A549 (cell line): ENCODE measurements around the gene RNF4. TPM values are rescaled to one million over a fixed set of nuclear protein-coding genes. Genes with fewer than 3 reads are reported as not detected.

Experiments used
- ATAC-seq, 2 experiments: fragments of 200-7000 bp in 1 of 2; fragments of >200 bp in 1 of 2; cut with Nextera tagmentation in 1 of 2; cut with Tn5 transposase in 1 of 2; 3 replicates each; pipeline versions ENCODE4 v1.8.0 to v1.9.1; 2018 to 2020; ENCODE audit warnings: mild to moderate bottlenecking in 1 of 2, moderate library complexity in 1 of 2
- CTCF ChIA-PET: fragments of 300-600 bp; sonication (Branson Sonifier 250); formaldehyde crosslinking; extraction: SDS; loops from one replicate; lab custom pipeline; 2021; ENCODE audit warnings: antibody characterized with exemption, inconsistent platforms; lab: Yijun Ruan, JAX
- POLR2A ChIA-PET: fragments of 350-600 bp; formaldehyde crosslinking; extraction: SDS; loops from one replicate; lab custom pipeline; 2021; ENCODE audit warnings: antibody characterized with exemption, inconsistent platforms; lab: Yijun Ruan, JAX
- DNase-seq, 2 experiments: peaks; one replicate each; pipeline versions ENCODE4 v3.0.0 to v3.0.0-alpha.2; 2011 to 2016; ENCODE audit warnings: low read depth in 1 of 2, low spot score in 1 of 2
- FAIRE-seq: peaks from 2 replicates; lab custom pipeline; 2011; peaks lifted over from hg19 to GRCh38; lab: Jason Lieb, UNC
- H3K27ac ChIP-seq, 2 experiments: fragments of >200 bp; sonication (Bioruptor Twin); formaldehyde crosslinking; 3 replicates each; pipeline ENCODE4 v1.5.1; 2016 to 2017
- H3K4me1 ChIP-seq: fragments of >200 bp; sonication (Bioruptor Twin); formaldehyde crosslinking; 3 replicates; pipeline ENCODE4 v1.6.1; 2016
- H3K4me2 ChIP-seq: fragments of >200 bp; sonication (Bioruptor Twin); formaldehyde crosslinking; 3 replicates; pipeline ENCODE4 v1.6.1; 2016
- H3K4me3 ChIP-seq: fragments of >200 bp; sonication (Bioruptor Twin); formaldehyde crosslinking; 3 replicates; pipeline ENCODE4 v1.5.1; 2016
- H3K9me3 ChIP-seq: fragments of >200 bp; sonication (Bioruptor Twin); formaldehyde crosslinking; 3 replicates; pipeline ENCODE4 v1.6.1; 2016
- CBX2 ChIP-seq: fragments of 200-600 bp; sonication (generic); IDR thresholded peaks from 2 replicates; pipeline ENCODE4 v1.6.1; 2016; ENCODE audit warnings: low read depth, mild to moderate bottlenecking, borderline replicate concordance
- CBX8 ChIP-seq: fragments of 200-600 bp; sonication (generic); IDR thresholded peaks from 2 replicates; pipeline ENCODE4 v1.6.1; 2016
- CHD4 ChIP-seq: fragments of 200-600 bp; sonication (generic); IDR thresholded peaks from 2 replicates; pipeline ENCODE4 v1.6.1; 2016; ENCODE audit warnings: antibody characterized with exemption, mild to moderate bottlenecking, borderline replicate concordance
- EHF ChIP-seq: fragments of 250-450 bp; sonication (Bioruptor Pico); IDR thresholded peaks from 2 replicates; pipeline ENCODE4 v1.5.0; 2020; ENCODE audit warnings: mild to moderate bottlenecking
- FOSL2 ChIP-seq, 2 experiments: fragments of 450-650 bp in 1 of 2; fragments of >200 bp in 1 of 2; sonication (Bioruptor Twin) in 1 of 2; formaldehyde crosslinking; IDR thresholded peaks; 2 replicates each; pipeline versions ENCODE4 v1.5.0 to v1.6.1; 2016 to 2020; ENCODE audit warnings: mild to moderate bottlenecking in 1 of 2, moderate library complexity in 1 of 2
- FOXS1 ChIP-seq: fragments of 250-450 bp; sonication (Bioruptor Pico); IDR thresholded peaks from 2 replicates; pipeline ENCODE4 v1.5.0; 2020; ENCODE audit warnings: mild to moderate bottlenecking, moderate library complexity
- HDAC2 ChIP-seq: fragments of 200-600 bp; sonication (generic); IDR thresholded peaks from 2 replicates; pipeline ENCODE4 v1.6.1; 2016
- HOXA7 ChIP-seq: fragments of 250-450 bp; sonication (Bioruptor Pico); IDR thresholded peaks from 2 replicates; pipeline ENCODE4 v1.5.0; 2020; ENCODE audit warnings: mild to moderate bottlenecking, moderate library complexity
- KDM1A ChIP-seq: fragments of 200-600 bp; sonication (generic); IDR thresholded peaks from 2 replicates; pipeline ENCODE4 v1.6.1; 2016; ENCODE audit warnings: low read depth, mild to moderate bottlenecking
- MAFK ChIP-seq: fragments of 450-650 bp; IDR thresholded peaks from 2 replicates; pipeline ENCODE4 v1.6.1; 2014; ENCODE audit not compliant: partially characterized antibody
- NFE2L2 ChIP-seq: fragments of 150-350 bp; conservative IDR thresholded peaks from 2 replicates; pipeline ENCODE4 v1.6.1; 2014; ENCODE audit warnings: low read length
- NR3C1 ChIP-seq: fragments of >200 bp; sonication (Bioruptor Twin); formaldehyde crosslinking; IDR thresholded peaks from 3 replicates; pipeline ENCODE4 v1.6.1; 2017
- RAD21 ChIP-seq, 2 experiments: fragments of >200 bp in 1 of 2; sonication (Bioruptor Twin) in 1 of 2; formaldehyde crosslinking in 1 of 2; IDR thresholded peaks in 1 of 2; conservative IDR thresholded peaks in 1 of 2; 2 replicates in 1 of 2; 3 replicates in 1 of 2; pipeline ENCODE4 v1.6.1; 2012 to 2018; ENCODE audit warnings: inconsistent platforms in 1 of 2
- SMC3 ChIP-seq: fragments of >200 bp; sonication (Bioruptor Twin); formaldehyde crosslinking; IDR thresholded peaks from 3 replicates; pipeline ENCODE4 v1.6.1; 2018; ENCODE audit warnings: inconsistent platforms
- TFCP2L1 ChIP-seq: fragments of 250-450 bp; sonication (Bioruptor Pico); IDR thresholded peaks from 2 replicates; pipeline ENCODE4 v1.5.0; 2021; ENCODE audit warnings: mild to moderate bottlenecking
- ZSCAN20 ChIP-seq: fragments of 250-450 bp; sonication (Bioruptor Pico); IDR thresholded peaks from 2 replicates; pipeline ENCODE4 v1.8.0; 2022; ENCODE audit warnings: mild to moderate bottlenecking, moderate library complexity
- WGBS: methylation state at CpG from one replicate; pipeline ENCODE4 v1.1.6; 2017; ENCODE audit errors: missing lambda C conversion rate; 5-methylcytosine and 5-hydroxymethylcytosine counted together
- polyA plus RNA-seq, 4 experiments: library from polyadenylated mRNA; depleted of rRNA in 3 of 4; stranded (reverse); fragments of >200 nt; fragmentation: RNase III in 1 of 4; extraction: RNeasy Plus Mini Kit Qiagen cat#74134 plus additional on column Dnase treatment in 1 of 4; gene quantifications; 2 replicates in 3 of 4; 3 replicates in 1 of 4; pipeline ENCODE4 v1.2.3, GENCODE V29; 2011 to 2017
- TF ChIP-seq, protein P1 (sequence below): IDR thresholded peaks from 2 replicates; pipeline ENCODE4 v1.6.1; 2012
- TF ChIP-seq, protein P2 (sequence below): IDR thresholded peaks from 2 replicates; pipeline ENCODE4 v1.6.1; 2012
- TF ChIP-seq, protein P3 (sequence below): fragments of 250-450 bp; sonication (Bioruptor Pico); IDR thresholded peaks from 2 replicates; pipeline ENCODE4 v1.5.0; 2021; ENCODE audit warnings: mild to moderate bottlenecking, moderate library complexity, borderline replicate concordance
- TF ChIP-seq, protein P4 (sequence below): fragments of >200 bp; sonication (Bioruptor Twin); formaldehyde crosslinking; IDR thresholded peaks from 3 replicates; pipeline ENCODE4 v1.6.1; 2016

RNF4 gene
- polyA plus RNA-seq, 2 of the 4 experiments (the other 2 are of a cell fraction) = 65.8 to 93.5 TPM

DNA sequence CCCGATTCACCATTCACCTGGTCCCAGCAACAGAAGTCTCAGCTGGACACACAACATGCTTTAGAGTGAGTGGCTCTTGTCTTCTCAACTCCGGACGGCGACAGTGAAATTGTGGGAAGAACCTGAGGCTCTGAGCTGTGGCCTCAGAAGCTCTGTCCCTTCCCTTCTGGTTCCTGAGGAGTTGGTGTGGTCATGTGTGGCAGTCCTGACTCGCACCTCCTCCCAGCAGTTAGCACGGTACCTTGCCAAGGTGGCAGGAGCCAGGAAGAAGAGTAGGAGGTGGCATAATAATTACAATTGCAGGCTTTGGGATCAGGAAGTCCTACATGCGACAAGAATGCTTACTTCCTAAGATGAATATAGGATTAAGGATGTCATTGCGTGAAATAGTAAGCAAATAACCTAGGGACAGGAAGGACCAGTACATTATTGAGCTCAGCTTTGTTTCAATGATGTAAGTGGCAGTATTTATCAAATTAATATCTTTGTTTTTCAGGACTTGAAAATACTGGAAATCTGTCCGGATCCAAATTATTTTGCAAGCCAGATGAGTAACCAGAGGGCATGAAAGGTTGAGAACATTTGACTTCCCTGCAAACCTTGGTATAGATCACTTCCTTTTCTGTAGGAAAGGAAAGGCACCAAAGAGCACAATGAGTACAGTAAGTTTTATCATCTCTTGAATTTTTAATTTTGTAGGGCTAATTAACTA lies 21.1 kb downstream of the RNF4 start (continued):
- TF ChIP-seq, protein P1, sequence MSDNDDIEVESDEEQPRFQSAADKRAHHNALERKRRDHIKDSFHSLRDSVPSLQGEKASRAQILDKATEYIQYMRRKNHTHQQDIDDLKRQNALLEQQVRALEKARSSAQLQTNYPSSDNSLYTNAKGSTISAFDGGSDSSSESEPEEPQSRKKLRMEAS = no peak
- no peak for TF ChIP-seq KDM1A
- TF ChIP-seq, all 56 proteins: peak for 0

DNA sequence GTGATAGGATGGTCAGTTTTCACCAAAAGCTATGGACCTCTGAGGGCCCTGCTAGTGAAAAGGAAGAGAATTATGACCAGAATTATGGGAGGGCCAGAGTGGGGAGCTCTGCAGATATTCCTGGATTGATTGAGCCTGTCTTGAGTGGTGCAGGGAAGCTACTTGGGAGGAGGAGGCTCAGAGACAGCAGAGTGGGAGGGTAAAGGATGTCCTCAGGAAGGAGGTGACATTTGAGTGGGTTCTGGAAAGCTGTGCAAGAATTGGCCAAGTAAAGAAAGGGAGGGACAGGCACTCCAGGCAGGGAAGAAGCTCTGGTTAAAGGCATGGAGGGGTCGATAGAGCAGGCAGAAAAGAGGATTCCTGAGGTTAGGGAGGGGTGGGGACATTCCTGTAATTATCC lies 24.1 kb downstream of the RNF4 start:
- POLR2A ChIA-PET = no interaction called here
- FAIRE-seq (no peak), ATAC-seq (no peak), DNase-seq (no peak)
- TF ChIP-seq HOXA7 (CRISPR knock-in tag) (no peak), SMC3 (no peak), NR3C1 (no peak), EHF (CRISPR knock-in tag) (no peak), HDAC2 (no peak), CBX8 (no peak), MAFK (no peak), FOXS1 (no peak), ZSCAN20 (CRISPR knock-in tag) (no peak), NFE2L2 (no peak), CHD4 (no peak), FOSL2 (IDR thresholded peaks at IDR 0.05) (no peak), FOSL2 (CRISPR knock-in tag; IDR thresholded peaks at IDR 0.05) (no peak)
- TF ChIP-seq, protein P1 = no peak
- TF ChIP-seq, protein P2, sequence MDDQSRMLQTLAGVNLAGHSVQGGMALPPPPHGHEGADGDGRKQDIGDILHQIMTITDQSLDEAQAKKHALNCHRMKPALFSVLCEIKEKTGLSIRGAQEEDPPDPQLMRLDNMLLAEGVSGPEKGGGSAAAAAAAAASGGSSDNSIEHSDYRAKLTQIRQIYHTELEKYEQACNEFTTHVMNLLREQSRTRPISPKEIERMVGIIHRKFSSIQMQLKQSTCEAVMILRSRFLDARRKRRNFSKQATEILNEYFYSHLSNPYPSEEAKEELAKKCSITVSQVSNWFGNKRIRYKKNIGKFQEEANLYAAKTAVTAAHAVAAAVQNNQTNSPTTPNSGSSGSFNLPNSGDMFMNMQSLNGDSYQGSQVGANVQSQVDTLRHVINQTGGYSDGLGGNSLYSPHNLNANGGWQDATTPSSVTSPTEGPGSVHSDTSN = no peak
- TF ChIP-seq, protein P3, sequence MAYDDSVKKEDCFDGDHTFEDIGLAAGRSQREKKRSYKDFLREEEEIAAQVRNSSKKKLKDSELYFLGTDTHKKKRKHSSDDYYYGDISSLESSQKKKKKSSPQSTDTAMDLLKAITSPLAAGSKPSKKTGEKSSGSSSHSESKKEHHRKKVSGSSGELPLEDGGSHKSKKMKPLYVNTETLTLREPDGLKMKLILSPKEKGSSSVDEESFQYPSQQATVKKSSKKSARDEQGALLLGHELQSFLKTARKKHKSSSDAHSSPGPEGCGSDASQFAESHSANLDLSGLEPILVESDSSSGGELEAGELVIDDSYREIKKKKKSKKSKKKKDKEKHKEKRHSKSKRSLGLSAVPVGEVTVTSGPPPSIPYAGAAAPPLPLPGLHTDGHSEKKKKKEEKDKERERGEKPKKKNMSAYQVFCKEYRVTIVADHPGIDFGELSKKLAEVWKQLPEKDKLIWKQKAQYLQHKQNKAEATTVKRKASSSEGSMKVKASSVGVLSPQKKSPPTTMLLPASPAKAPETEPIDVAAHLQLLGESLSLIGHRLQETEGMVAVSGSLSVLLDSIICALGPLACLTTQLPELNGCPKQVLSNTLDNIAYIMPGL (CRISPR knock-in tag) = no peak
- TF ChIP-seq, protein P4, sequence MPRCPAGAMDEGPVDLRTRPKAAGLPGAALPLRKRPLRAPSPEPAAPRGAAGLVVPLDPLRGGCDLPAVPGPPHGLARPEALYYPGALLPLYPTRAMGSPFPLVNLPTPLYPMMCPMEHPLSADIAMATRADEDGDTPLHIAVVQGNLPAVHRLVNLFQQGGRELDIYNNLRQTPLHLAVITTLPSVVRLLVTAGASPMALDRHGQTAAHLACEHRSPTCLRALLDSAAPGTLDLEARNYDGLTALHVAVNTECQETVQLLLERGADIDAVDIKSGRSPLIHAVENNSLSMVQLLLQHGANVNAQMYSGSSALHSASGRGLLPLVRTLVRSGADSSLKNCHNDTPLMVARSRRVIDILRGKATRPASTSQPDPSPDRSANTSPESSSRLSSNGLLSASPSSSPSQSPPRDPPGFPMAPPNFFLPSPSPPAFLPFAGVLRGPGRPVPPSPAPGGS = no peak
- H3K4me3 ChIP-seq = no peak overlapping the region
- H3K4me2 ChIP-seq = no peak overlapping the region
- WGBS = 92% methylated on average over 1 of the region's 1 CpG
- no peaks in the 10 kb centered on the region for H3K9me3 ChIP-seq
- CTCF ChIA-PET = interaction anchor here (0.6 to 1.3 kb wide), 2 partner anchors 31 to 583 kb away, joined by 3 read pairs; no protein-coding TSS in a partner anchor
- peaks cover 13% of the 10 kb centered on the region; the same call in 2 of the 3 replicates for H3K4me1 ChIP-seq
- H3K27ac ChIP-seq = no peak overlapping the region

DNA sequence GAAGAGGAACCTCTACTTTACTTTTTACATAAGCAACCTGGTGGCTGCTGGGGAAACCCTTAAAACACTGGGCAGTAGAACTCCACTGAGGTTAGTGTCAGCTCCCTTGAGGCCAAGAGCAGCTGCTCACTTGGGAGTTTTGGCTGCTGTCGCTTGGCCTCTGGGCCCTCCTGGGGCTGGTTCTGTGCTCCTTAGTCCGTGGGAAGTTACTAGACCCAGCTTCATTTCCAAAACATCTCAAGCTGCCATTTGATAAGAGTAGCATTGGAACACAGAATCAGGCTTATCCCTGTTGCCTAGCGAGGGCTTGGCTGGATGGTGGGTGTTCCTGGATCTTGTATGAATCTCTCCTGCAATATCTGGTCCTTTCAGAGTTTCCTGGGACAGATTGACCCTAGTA lies 26.1 kb downstream of the RNF4 start:
- FAIRE-seq (no peak), DNase-seq (no peak)
- no peaks in the 10 kb centered on the region for H3K9me3 ChIP-seq
- H3K4me3 ChIP-seq = no peak overlapping the region
- ChIA-PET CTCF (interaction anchor here (1.3 to 1.8 kb wide), 2 partner anchors 27 to 275 kb away, joined by 3 to 6 read pairs; no protein-coding TSS in a partner anchor), POLR2A (no interaction called here)
- 87% methylated on average over 3 of the region's 3 CpGs for WGBS
- no peak overlapping the region for H3K27ac ChIP-seq
- no peak overlapping the region for H3K4me2 ChIP-seq
- H3K4me1 ChIP-seq = peaks cover 8% of the 10 kb centered on the region; the same call in 2 of the 3 replicates
- TF ChIP-seq CBX2 (no peak), TFCP2L1 (CRISPR knock-in tag) (no peak), RAD21 (conservative IDR thresholded peaks at IDR 0.05 in 1 of 2, IDR thresholded peaks at IDR 0.05 in 1 of 2) (no peak)
- TF ChIP-seq, all 56 proteins: peak for 0
- no peak for ATAC-seq
